ENCODE data around the gene POLR1G.

Gene POLR1G

GRCh38 chr19:45406226-45407090 is at the start of gene POLR1G:
Gene POLR1G (plus strand): TSS chr19:45406644. CDS start chr19:45406697, 53 bp downstream.
- DNase-seq (ENCODE audit: low spot score): peak; percentile 86

- DNase-seq (ENCODE audit: low spot score): no peak
These were observed 49.5 kb upstream of the POLR1G start for GRCh38 chr19:45356760-45357444.

- no peak for DNase-seq (ENCODE audit: low spot score)
These were observed 49.0 kb upstream of the POLR1G start for GRCh38 chr19:45357445-45357783.

- no peak for DNase-seq (ENCODE audit: low spot score)
These were observed 48.1 kb upstream of the POLR1G start for GRCh38 chr19:45358213-45358792.

- no peak for DNase-seq (ENCODE audit: low spot score)
These were observed 44.8 kb upstream of the POLR1G start for GRCh38 chr19:45361608-45362007.

GRCh38 chr19:45362291-45362690 is 44.2 kb upstream of the POLR1G start:
- DNase-seq (ENCODE audit: low spot score): no peak

GRCh38 chr19:45363861-45364459 is 42.5 kb upstream of the POLR1G start:
- DNase-seq (ENCODE audit: low spot score): no peak

GRCh38 chr19:45364696-45365095 is 41.7 kb upstream of the POLR1G start:
- DNase-seq (ENCODE audit: low spot score): no peak

- DNase-seq (ENCODE audit: low spot score): no peak
These were observed 38.3 kb upstream of the POLR1G start for GRCh38 chr19:45368127-45368526.

GRCh38 chr19:45368737-45369340 is 37.6 kb upstream of the POLR1G start:
- DNase-seq (ENCODE audit: low spot score): no peak

GRCh38 chr19:45370410-45371204 is 35.8 kb upstream of the POLR1G start, which contains the start of gene ERCC2:
Gene ERCC2 (minus strand): TSS chr19:45370573. CDS start chr19:45370540, 33 bp downstream.
- peak; percentile 100 for DNase-seq (ENCODE audit: low spot score)

- peak; percentile 81 for DNase-seq (ENCODE audit: low spot score)
These were observed 30.3 kb upstream of the POLR1G start for GRCh38 chr19:45376045-45376724.

- DNase-seq (ENCODE audit: low spot score): no peak
These were observed 26.3 kb upstream of the POLR1G start for GRCh38 chr19:45380107-45380506.

GRCh38 chr19:45382426-45382825 is 24.0 kb upstream of the POLR1G start:
- DNase-seq (ENCODE audit: low spot score): no peak

GRCh38 chr19:45385392-45386221 is 20.8 kb upstream of the POLR1G start:
- DNase-seq (ENCODE audit: low spot score): no peak

- DNase-seq (ENCODE audit: low spot score): peak; percentile 46
These were observed 15.1 kb upstream of the POLR1G start for GRCh38 chr19:45391346-45391745.

GRCh38 chr19:45391871-45392665 is 14.4 kb upstream of the POLR1G start:
- no peak for DNase-seq (ENCODE audit: low spot score)

GRCh38 chr19:45395821-45396617 is 10.4 kb upstream of the POLR1G start:
- no peak for DNase-seq (ENCODE audit: low spot score)

Measured in AG08396 (cell line).